OCI-LY7 (cell line): ENCODE data around the gene CSE1L.

Experiments used
- EZH2phosphoT487 ChIP-seq: fragments of 200-600 bp; sonication (generic); IDR thresholded peaks from 2 replicates; pipeline ENCODE4 v1.6.1; 2018; ENCODE audit warnings: low read depth, borderline replicate concordance, mild to moderate bottlenecking, mixed run types, antibody characterized with exemption, low read length, moderate library complexity, mixed read lengths
- TF ChIP-seq, protein P1 (sequence below): fragments of 200-600 bp; sonication (generic); conservative IDR thresholded peaks from 2 replicates; pipeline ENCODE4 v1.5.1; 2014; ENCODE audit warnings: mild to moderate bottlenecking, antibody characterized with exemption, low read length, moderate library complexity, mixed read lengths

DNA sequence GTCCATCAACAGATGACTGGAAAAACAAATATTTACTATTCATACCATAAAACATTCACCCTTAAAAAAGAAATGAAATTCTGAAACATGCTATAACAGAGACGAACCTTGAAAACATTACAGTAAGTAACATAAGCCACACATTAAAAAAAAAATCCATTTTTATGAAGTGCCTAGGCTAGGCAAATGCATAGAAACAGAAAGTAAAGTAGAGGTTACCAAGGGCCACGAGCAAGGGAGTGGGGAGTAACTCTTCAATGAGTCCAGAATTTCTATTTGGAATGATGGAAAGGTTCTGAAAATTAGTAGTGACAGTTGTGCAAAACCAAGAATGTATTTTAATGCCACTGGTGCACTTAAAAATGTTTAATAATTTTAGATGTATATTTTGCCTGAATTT, 94.3 kb downstream of the CSE1L start:
- TF ChIP-seq, protein P1, sequence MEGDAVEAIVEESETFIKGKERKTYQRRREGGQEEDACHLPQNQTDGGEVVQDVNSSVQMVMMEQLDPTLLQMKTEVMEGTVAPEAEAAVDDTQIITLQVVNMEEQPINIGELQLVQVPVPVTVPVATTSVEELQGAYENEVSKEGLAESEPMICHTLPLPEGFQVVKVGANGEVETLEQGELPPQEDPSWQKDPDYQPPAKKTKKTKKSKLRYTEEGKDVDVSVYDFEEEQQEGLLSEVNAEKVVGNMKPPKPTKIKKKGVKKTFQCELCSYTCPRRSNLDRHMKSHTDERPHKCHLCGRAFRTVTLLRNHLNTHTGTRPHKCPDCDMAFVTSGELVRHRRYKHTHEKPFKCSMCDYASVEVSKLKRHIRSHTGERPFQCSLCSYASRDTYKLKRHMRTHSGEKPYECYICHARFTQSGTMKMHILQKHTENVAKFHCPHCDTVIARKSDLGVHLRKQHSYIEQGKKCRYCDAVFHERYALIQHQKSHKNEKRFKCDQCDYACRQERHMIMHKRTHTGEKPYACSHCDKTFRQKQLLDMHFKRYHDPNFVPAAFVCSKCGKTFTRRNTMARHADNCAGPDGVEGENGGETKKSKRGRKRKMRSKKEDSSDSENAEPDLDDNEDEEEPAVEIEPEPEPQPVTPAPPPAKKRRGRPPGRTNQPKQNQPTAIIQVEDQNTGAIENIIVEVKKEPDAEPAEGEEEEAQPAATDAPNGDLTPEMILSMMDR = no peak
- TF ChIP-seq EZH2phosphoT487 = no peak
